GM12892 (cell line): Measurements from ENCODE around the gene ARID1B.

Experiments used
- DNase-seq: peaks from one replicate; pipeline ENCODE4 v3.0.0; 2011; ENCODE audit not compliant: insufficient read length
- FAIRE-seq: peaks from 2 replicates; lab custom pipeline; 2011; peaks lifted over from hg19 to GRCh38; lab: Jason Lieb, UNC
- POLR2A ChIP-seq: IDR thresholded peaks from 2 replicates; pipeline ENCODE4 v1.6.1; 2011; ENCODE audit warnings: low read depth, low read length, control low read depth
- POLR2AphosphoS5 ChIP-seq: IDR thresholded peaks from 2 replicates; pipeline ENCODE4 v1.6.1; 2011; ENCODE audit warnings: low read depth, low read length, control low read depth
- TAF1 ChIP-seq: IDR thresholded peaks from 2 replicates; pipeline ENCODE4 v1.6.1; 2011; ENCODE audit warnings: low read depth, mild to moderate bottlenecking, control low read depth, low read length, borderline replicate concordance

The ARID1B gene

DNA sequence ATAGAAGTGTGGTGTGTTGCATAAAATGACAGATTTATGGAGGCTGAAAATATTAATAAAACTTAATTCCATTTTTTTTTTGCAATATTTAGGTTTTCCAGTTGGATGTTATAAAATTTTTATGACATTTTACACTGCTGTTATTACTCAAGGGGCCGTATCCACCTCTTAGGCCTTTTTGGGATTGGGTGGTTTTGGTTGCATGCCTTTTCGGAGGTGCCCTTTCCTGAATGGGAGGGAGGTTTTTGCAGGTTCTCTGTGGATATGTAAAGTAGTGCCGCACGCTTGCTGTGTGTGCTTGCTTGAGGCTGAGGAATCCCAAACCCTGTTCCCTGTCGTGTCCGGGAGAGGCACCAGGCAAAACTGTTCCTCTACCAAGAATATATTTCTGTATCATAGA lies 6.8 kb downstream of the ARID1B start:
- no peak for DNase-seq
- TF ChIP-seq POLR2A, result no peak
- no peak for TF ChIP-seq TAF1
- no peak for TF ChIP-seq POLR2AphosphoS5
- FAIRE-seq, result no peak

DNA sequence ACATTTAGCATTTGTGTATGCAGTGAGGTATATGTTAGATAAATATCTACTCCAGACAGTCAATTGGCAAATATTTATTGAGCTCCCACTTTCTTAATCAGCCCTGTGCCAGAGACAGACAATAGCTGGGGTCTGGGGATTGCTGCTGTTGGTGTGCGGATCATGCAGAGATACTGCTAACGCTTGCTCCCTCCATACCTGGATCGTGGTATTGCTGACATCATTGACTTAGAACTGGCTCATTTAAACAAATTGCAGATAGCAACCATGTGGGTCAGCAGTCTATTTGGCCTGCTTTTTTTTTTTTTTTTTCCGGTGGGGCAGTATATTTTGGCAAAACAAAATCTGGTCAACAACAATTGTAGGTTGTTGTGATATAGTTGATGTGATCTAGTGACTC lies 9.5 kb downstream of the ARID1B start:
- TF ChIP-seq POLR2A (no peak), TAF1 (no peak), POLR2AphosphoS5 (no peak)
- FAIRE-seq (no peak), DNase-seq (no peak)

DNA sequence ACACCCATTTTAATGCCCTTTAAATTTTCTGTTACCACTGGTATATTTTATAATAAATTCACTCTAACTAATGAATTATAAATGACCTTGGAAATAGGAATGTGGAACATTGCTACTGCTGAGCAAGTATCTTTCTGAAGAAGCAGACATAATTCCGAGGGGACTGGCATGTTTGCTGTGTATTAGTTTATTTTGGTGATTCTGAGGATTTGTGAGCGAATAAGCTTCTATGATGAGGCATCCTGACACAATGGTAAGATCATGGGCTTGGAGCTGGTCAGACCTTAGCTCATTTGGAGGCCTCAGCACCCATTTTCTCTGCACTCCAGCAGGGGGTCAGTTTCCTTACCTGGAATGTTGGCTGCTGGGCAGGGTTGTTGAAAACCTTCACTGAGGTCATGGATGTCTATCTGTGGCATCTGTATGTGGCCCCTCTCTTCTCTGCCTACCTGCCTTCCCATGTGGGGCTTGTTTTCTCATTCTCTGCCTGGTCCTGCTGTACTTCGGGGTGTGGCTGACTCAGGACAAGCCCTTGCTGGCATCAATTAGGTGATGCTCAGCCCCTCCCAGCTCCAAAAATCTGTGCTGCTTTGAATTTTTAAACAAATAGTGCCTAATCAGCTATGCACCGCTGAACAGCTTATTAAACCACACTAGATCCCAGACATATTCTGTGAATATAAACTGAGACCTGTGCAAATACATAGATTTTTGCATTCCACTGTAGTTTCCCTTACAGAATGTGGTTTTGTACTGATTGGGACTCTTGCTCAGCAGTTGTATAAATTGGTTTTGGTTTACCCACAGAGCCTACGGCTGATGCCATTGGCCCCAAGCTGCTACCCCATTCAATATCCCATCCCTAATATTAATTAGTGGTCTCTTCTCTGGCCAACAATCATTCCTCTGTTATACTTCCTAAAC lies 10.7 kb downstream of the ARID1B start:
- peak; percentile 43; the same call in 1 of the 2 replicates for TF ChIP-seq POLR2AphosphoS5
- no peak for TF ChIP-seq TAF1
- peak; percentile 33; the same call in 1 of the 2 replicates for TF ChIP-seq POLR2A
- FAIRE-seq, result peak; percentile 71
- no peak for DNase-seq

DNA sequence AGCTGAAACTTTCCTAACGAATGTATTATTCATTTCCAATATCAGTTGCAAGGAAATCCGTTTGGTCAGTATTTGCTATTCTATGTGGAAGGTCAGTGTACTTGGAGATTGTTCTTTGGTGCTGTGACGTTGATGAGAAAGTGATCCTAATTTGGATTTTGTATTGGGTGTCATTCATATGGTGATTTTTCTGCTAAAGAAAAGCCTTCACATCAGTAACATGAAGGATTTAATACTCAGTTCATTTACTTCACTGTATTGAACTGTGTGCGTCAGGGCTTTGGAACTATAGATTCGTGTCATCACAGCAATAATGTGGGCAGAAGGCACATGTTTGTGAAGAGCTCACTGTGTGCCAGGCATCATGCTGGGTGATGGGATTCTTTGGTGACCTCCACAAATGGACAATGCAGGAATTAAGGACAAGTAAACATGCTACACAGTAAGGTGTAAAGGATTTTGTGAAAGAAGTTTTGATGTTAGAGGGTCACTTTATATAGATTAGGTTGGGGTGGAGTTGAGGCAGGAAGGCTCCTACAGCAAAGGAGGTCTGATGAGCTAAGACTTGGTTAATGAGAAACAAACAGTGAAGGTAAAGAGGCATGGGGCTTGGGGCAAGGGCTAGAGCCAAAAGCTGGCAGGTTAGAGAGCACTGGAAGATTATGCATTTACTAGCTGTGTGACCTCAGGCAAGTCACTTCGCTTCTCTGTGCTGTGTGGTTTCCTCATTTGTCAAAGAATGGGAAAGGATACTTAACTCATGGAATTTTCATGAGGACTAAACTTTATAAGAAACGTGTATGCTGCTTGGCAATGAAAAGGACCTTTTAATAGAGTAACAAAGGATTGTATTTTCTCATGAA lies 12.1 kb downstream of the ARID1B start:
- DNase-seq, result no peak
- TF ChIP-seq TAF1, result no peak
- TF ChIP-seq POLR2AphosphoS5, result peak; percentile 48; the same call in 1 of the 2 replicates
- peak; percentile 58 for FAIRE-seq

DNA sequence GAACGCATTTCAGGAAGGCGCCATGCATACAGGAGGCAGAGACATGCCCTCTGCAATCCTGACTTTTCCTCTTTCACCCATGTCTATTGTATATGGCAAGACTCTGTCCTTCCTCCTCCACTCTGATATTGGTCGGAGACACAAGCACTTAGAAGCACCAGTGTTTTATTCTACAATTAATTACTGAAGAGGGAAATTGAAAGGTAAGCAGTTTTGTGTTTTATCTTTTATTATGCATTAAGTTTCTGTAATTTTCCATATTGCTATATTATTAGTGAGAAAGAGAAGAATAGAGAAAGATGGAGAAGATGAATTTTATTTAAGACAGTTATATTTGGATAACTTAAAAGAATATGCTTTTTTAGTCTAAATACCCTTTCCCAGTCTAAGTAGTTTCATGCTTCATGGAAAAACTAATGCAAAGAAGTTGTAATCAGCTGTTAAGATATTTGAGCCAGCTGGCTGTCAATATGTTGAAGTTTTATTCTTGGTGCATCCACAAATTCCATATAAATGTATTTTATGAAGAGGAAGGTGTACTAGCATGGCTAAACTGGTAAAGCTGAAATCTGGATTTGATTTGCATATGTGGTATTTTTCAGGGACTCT lies 13.6 kb downstream of the ARID1B start:
- DNase-seq, result no peak
- FAIRE-seq, result no peak
- TF ChIP-seq POLR2AphosphoS5, result no peak

DNA sequence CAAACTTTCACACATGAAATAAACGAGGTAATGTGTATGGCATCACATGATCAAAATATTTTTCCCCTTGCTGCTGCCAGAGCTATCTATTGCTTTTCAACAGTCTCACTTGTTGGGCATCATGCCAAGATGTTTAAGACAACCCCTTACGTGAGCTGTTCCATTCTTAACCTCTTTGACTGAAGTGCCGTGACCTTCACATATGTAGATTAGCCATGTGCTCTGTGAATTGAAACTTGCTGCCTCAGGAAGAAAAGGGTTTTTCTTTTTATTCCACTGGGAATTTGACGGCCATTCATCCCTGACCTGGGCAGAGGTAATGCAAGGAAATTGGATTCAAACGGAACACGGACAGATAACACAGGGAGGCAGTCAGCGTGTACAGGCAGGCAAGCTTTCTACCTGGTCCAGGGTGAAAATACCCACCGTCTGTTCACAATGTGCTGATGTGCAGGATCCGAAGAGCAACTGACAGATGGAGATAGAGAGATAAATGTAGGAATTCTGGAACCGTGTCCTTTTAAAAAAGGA lies 14.2 kb downstream of the ARID1B start:
- DNase-seq (no peak), FAIRE-seq (peak; percentile 82)
- no peak for TF ChIP-seq POLR2AphosphoS5
- no peak for TF ChIP-seq POLR2A
- no peak for TF ChIP-seq TAF1

DNA sequence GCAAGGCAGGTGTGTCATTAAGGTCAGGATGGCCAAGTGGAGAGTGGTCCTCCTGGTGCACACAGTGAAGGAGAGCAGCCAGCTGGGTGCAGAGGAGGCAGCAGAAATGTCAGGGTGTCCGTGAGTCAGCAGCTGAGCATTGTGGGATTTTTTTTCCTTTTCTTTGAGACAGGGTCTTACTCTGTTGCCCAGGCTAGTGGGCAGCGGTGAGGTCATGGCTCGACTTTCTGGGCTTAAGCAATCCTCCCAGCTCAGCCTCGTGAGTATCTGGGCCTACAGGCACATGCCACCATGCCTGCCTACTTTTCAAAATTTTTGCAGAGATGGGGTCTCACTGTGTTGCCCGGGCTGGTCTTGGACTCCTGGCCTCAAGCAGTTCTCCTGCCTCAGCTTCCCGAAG lies 16.0 kb downstream of the ARID1B start:
- DNase-seq, result no peak
- TF ChIP-seq POLR2A (peak; percentile 5; the same call in 1 of the 2 replicates), TAF1 (no peak), POLR2AphosphoS5 (no peak)
- FAIRE-seq, result no peak

DNA sequence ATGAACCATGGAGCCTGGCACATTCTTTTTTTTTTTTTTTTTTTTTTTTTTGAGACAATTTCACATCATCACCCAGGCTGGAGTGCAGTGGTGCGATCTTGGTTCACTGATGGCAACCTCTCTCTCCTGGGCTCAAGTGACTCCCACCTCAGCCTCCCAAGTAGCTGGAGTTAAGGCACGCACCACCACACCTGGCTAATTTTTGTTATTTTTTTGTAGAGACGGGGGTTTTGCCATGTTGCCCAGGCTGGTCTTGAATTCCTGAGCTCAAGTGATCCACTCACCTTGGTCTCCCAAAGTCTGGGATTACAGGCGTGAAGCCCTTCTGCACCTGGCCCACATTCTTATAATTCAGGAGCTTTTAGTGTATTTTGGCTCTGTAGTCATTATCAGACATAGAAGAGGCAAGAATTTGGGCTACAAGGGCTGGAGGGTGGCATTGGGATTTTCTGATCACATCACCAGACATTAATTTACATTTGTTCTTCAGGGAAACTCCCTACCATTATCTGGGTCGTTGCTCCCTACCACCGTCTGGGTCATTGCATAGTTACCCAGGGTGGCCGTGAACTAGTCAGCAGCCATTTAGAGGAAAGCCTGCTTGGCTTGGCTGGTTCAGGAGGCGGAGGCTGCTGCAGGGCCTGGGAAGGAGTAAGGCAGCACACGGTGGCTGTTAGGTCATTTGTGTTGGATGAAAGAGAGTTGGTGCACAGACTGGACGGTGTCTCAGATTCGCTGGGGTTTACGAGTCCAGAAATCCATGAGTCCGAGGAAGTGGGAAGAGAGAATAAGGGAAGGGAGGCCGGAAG lies 17.6 kb downstream of the ARID1B start:
- peak; percentile 90 for FAIRE-seq

DNA sequence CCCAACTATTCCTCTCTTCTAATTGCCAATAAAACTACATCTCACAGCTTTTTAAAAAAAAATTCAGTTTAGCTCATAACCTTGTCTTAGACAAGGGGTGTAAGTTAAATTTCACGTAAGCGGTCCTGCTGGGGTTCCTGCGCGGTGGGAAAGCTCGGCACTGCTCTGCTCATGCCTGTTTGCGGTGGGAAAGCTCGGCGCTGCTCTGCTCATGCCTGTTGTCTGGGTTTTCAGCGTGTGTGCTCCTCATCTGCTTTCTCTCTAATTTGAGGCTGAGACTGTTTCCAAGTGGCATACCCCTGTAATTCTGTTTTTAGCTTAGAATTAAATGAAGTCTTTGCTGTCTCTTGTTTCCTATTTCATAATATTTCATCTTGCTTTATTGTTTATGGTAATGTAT lies 18.6 kb downstream of the ARID1B start:
- TF ChIP-seq POLR2A, result no peak
- no peak for TF ChIP-seq POLR2AphosphoS5
- no peak for TF ChIP-seq TAF1
- FAIRE-seq (no peak), DNase-seq (no peak)

More for the DNA sequence above, 17.6 kb downstream of the ARID1B start:
- TF ChIP-seq POLR2A, result no peak
- no peak for DNase-seq

DNA sequence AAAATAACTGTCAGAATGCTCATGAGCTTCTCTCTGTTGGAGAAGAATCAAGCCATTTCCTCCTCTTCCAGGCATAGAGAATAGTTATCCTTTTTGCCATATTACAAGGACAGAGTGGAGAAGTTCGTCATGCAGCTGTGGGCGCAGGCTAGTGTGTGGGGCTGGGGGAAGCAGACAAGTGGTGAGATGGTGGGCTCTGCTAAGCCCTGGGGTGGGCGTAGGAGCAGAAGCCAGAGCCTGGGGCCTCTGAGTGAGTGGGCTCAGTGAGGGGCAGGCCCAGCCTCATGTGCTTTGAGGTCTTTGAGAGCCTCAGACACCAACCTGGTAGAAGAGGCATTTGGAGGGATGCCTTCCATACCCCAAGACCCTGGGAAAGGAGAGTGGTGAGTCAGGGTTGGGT lies 19.4 kb downstream of the ARID1B start:
- TF ChIP-seq POLR2AphosphoS5, result no peak
- no peak for TF ChIP-seq POLR2A
- no peak for TF ChIP-seq TAF1
- no peak for DNase-seq
- FAIRE-seq, result no peak
